Measurements from ENCODE around the gene SDK2.
A peak's percentile ranks its signal among the peaks of the same experiment; 100 is the strongest.
"Not testable (repeated sequence)": the region's sequence is repeated elsewhere in the genome, so short reads cannot be mapped to it uniquely, and the experiment has no call there.

The SDK2 gene

DNA sequence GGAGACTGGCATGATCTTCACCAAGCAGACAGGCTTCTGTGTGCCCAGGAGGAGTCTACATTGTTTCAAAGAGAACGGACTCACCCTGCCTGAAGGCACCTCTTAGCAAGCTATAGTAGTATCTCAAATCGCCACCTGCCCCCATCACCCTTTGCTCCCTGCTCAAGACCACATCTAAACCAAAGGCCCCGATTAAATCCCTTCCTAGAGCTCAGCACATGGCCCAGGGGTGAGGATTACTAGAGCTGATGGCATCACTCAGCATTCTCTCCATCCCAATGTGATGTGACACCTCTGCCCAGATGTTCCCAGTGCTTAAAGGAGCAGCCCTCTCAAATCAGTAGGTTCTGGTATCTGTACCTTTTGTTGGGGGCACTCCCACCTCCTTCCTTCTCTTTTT lies 324.5 kb downstream of the SDK2 start:
- H3K4me3 ChIP-seq (ENCODE audit: low read length) = no peak overlapping the region

DNA sequence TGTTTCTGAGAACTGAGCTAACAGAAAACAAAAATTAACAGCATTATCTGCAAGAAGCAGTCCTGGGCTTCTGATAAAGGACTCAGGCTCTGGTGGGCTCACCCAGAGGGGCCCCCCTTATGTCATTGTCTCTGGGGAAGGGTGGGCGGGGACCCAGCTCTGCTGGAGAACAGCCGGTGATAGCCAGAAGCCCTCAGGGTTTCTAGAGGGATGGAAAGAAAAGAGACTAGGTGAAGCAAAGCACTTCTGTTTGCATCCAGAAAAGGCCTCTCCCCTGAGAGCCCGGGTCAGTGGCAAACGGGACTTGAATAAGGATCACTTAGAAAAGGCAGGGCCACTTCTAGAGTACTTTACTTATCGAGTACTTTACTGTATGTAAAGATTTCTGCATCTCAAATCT lies 325.4 kb downstream of the SDK2 start:
- Histone ChIP-seq H3K27me3 (ENCODE audit: control insufficient read depth, insufficient read depth, low read length) (no peaks in the 10 kb centered on the region), H3K4me1 (ENCODE audit: control insufficient read depth, insufficient read depth, low read length) (peaks cover 5% of the 10 kb centered on the region), H3K9ac (ENCODE audit: low read length) (no peak overlapping the region), H3K27ac (ENCODE audit: low read depth, low read length) (no peak overlapping the region), H3K36me3 (ENCODE audit: control insufficient read depth, insufficient read depth, low read length) (no peaks in the 10 kb centered on the region), H3K4me3 (ENCODE audit: low read length) (no peak overlapping the region)

More for the DNA sequence above, 324.5 kb downstream of the SDK2 start:
- Histone ChIP-seq H3K27me3 (ENCODE audit: control insufficient read depth, insufficient read depth, low read length) (no peaks in the 10 kb centered on the region), H3K36me3 (ENCODE audit: control insufficient read depth, insufficient read depth, low read length) (no peaks in the 10 kb centered on the region), H3K27ac (ENCODE audit: low read depth, low read length) (no peak overlapping the region), H3K4me1 (ENCODE audit: control insufficient read depth, insufficient read depth, low read length) (peaks cover 5% of the 10 kb centered on the region), H3K9ac (ENCODE audit: low read length) (no peak overlapping the region)

DNA sequence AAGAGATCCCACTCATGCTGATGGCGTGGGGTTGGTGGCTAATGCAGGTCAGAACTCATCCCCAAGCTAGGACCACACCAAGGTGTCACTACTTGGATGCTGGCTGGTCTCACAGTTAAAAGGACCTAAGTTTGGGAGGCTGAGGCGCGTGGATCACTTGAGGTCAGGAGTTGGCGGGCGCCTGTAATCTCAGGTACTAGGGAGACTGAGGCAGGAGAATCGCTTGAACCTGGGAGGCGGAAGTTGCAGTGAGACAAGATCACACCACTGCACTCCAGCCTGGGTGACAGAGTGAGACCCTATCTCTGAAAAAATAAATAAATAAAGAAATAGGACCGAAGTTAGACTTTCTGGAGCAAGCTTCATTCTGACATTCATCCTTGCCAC lies 325.8 kb downstream of the SDK2 start:
- H3K27me3 ChIP-seq (ENCODE audit: control insufficient read depth, insufficient read depth, low read length) = no peaks in the 10 kb centered on the region
- no peak overlapping the region for H3K9ac ChIP-seq (ENCODE audit: low read length)
- H3K4me3 ChIP-seq (ENCODE audit: low read length) = no peak overlapping the region
- peaks cover 5% of the 10 kb centered on the region for H3K4me1 ChIP-seq (ENCODE audit: control insufficient read depth, insufficient read depth, low read length)
- no peak overlapping the region for H3K27ac ChIP-seq (ENCODE audit: low read depth, low read length)
- no peaks in the 10 kb centered on the region for H3K36me3 ChIP-seq (ENCODE audit: control insufficient read depth, insufficient read depth, low read length)

DNA sequence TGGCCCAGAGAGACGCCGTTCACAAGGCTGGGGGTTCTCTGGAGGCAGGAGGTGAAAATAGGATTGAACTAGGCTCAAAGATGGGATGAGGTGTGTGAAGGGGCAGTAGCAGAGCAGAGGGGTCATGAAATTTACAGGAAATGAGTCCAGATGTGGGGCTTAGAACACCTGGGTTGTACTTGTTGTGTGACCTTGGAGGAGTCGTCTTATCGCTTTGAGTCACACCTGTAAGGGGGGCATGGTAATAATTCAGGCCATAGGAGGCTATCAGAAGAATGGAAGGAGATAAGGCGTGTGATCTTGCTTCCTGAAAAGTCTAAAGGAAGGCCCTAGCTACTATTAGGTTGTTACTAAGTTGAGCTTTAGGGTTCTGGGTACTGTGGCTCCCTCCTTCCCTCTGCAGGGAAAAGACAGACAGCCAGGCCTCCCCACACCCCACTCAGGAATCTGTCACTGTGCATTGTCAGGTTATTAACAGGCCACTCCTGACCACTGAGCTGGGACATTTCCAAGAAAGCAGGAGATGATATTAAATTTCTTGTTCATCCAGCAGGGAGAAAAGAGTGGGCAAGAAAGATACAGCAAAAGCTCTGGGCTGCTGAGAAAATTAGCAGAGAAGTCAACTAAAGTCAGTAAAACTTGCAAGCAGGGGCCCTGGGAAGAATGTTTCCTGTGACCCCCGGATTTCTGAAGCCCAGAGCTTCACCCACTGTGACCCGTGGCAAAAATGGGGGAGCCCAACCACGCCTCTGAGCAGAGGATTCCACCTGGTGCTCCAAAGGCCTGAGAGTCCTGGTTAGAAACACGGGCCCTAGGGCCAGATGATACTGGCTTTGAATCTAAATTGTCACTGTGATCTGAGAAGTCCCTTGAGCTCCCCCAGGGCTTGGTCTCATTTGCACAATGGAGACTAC lies 326.5 kb downstream of the SDK2 start:
- H3K9ac ChIP-seq (ENCODE audit: low read length) = peak overlapping the region; percentile 10
- H3K4me3 ChIP-seq (ENCODE audit: low read length) = no peak overlapping the region
- H3K27ac ChIP-seq (ENCODE audit: low read depth, low read length) = no peak overlapping the region
- no peaks in the 10 kb centered on the region for H3K36me3 ChIP-seq (ENCODE audit: control insufficient read depth, insufficient read depth, low read length)
- H3K27me3 ChIP-seq (ENCODE audit: control insufficient read depth, insufficient read depth, low read length) = no peaks in the 10 kb centered on the region
- H3K4me1 ChIP-seq (ENCODE audit: control insufficient read depth, insufficient read depth, low read length) = peaks cover 5% of the 10 kb centered on the region

DNA sequence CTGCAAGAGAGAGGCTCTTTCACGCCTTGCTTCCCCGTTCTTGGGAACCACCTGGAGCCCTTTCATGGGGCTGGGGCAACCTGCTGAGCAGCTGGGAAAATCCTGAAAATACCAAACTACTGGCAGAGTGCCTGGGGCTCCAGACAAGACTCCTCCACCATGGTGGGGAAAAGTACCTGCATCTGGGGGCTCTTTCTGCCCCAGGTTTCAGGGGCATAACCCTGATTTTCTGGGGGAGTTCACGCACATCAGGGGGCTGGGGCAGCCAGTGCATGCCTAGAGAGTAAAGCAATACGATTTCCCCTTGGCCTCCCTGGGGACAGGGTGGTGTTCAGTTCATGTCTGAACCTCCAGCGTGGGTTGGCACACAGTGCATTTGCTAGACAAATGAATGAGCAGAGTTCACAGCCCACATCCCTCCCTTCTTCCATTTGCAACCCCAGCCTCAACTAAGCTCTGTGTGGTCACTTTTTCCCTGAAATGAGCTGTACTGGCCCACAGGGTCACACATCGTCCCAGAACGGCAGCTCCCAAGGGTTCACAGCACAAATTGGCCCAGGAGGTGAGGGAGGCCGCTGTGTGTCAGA lies 327.2 kb downstream of the SDK2 start:
- no peak overlapping the region for H3K27ac ChIP-seq (ENCODE audit: low read depth, low read length)
- H3K4me1 ChIP-seq (ENCODE audit: control insufficient read depth, insufficient read depth, low read length) = peaks cover 11% of the 10 kb centered on the region
- no peak overlapping the region for H3K4me3 ChIP-seq (ENCODE audit: low read length)
- no peak overlapping the region for H3K9ac ChIP-seq (ENCODE audit: low read length)
- H3K27me3 ChIP-seq (ENCODE audit: control insufficient read depth, insufficient read depth, low read length) = no peaks in the 10 kb centered on the region
- no peaks in the 10 kb centered on the region for H3K36me3 ChIP-seq (ENCODE audit: control insufficient read depth, insufficient read depth, low read length)

GRCh38 chr17:73315471-73315870 lies 328.8 kb downstream of the SDK2 start:
- Histone ChIP-seq H3K36me3 (ENCODE audit: control insufficient read depth, insufficient read depth, low read length) (no peaks in the 10 kb centered on the region), H3K4me1 (ENCODE audit: control insufficient read depth, insufficient read depth, low read length) (peaks cover 11% of the 10 kb centered on the region), H3K27ac (ENCODE audit: low read depth, low read length) (no peak overlapping the region), H3K4me3 (ENCODE audit: low read length) (no peak overlapping the region), H3K27me3 (ENCODE audit: control insufficient read depth, insufficient read depth, low read length) (no peaks in the 10 kb centered on the region), H3K9ac (ENCODE audit: low read length) (no peak overlapping the region)

DNA sequence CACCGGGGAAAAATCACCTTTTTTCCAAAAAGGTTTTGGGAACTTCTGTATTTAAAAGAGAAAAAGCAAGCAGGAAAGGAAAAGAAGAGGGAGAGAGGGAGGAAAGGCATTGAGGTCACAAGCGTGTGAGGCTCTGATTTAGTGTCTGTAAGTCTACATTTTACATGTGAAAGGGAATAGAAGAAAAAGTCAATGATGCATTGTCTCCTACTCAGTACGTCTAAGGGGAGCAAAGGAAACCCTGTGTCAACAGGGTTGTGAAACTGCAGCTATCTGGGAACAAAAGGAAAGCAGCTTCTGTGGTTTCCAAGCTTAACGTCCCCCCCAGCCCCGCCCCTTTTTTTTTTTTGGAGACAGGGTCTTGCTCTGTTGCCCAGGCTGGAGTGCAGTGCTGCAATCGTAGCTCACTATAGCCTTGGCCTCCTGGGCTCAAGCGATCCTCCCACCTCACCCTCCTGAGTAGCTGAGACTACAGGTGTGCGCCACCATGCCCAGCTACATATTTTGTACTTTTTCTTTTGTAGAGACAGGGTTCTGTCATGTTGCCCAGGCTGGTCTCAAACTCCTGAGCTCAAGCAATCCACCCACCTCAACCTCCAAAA lies 330.6 kb downstream of the SDK2 start:
- Histone ChIP-seq H3K36me3 (ENCODE audit: control insufficient read depth, insufficient read depth, low read length) (no peaks in the 10 kb centered on the region), H3K27me3 (ENCODE audit: control insufficient read depth, insufficient read depth, low read length) (no peaks in the 10 kb centered on the region), H3K9ac (ENCODE audit: low read length) (no peak overlapping the region), H3K4me3 (ENCODE audit: low read length) (no peak overlapping the region), H3K27ac (ENCODE audit: low read depth, low read length) (no peak overlapping the region), H3K4me1 (ENCODE audit: control insufficient read depth, insufficient read depth, low read length) (peaks cover 17% of the 10 kb centered on the region)

DNA sequence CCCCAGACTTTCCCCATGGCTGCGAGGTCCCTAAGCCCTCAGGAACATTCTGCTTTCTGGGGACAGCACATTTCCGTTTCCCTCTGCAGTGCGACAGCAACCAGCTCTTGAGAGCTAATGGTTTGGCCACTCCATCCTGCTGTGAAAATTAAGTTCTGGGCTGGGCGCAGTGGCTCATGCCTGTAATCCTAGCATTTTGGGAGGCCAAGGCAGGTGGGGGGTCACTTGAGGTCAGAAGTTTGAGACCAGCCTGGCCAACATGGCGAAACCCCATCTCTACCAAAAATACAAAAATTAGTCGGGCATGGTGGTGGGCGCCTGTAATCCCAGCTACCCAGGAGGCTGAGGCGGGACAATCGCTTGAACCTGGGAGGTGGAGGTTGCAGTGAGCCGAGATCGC lies 331.4 kb downstream of the SDK2 start:
- H3K9ac ChIP-seq (ENCODE audit: low read length); H3K36me3 ChIP-seq (ENCODE audit: control insufficient read depth, insufficient read depth, low read length); H3K27me3 ChIP-seq (ENCODE audit: control insufficient read depth, insufficient read depth, low read length): not testable (repeated sequence)
- Histone ChIP-seq H3K4me3 (ENCODE audit: low read length) (peak overlapping the region; percentile 61), H3K27ac (ENCODE audit: low read depth, low read length) (peak overlapping the region; percentile 100), H3K4me1 (ENCODE audit: control insufficient read depth, insufficient read depth, low read length) (peaks cover 23% of the 10 kb centered on the region)

DNA sequence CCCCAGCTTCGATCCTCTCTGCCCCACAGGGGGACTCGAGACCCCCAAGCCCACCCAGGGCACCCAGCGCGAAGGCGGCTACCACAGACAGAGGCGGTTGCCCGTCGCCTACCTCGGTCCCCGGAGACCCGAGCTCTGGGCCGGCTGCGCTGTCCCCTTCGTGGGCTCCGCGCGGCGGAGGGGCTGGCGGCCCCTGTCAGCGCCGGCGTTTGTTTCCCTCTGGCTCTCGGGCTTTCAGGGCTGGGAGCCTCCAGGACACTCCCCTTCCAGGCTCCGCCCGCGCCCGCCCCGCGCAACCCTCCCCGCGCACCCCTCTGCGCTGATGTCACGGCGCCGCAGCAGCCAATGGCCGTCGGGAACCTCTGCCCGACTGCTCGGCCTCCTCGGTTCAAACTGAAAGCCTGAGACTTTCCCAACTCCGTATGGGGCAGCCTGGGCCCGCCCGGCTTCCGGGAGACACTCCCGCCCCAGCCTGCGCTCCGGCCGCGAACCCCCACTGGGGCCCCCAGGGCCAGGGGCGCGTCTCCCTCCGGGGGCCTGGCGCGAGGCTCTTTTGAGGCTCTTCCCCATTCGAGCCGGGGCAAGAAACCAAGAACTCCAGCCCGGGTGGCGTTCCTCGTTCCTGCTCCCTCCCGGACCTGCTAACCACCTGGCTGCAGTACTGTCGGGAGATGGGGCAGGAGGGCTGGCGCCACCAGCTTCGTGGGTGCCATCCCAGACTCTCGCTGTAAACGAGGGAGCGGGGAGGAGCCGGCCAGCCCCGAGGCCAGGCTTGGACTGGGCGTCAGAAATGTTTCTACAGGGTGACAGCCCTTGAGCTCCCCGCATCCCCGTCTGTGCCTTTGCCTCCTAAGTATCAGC lies 332.2 kb downstream of the SDK2 start, which contains the start of gene CDC42EP4:
TSS of gene CDC42EP4 (minus strand) at position 221 of the 861 bp plus-strand sequence. CDS start 25,501 bp downstream, outside the sequence.
- H3K9ac ChIP-seq (ENCODE audit: low read length) = peak within 1 kb of the TSS; percentile 99
- no peaks in the 10 kb centered on the region for H3K27me3 ChIP-seq (ENCODE audit: control insufficient read depth, insufficient read depth, low read length)
- no peaks in the 10 kb centered on the region for H3K36me3 ChIP-seq (ENCODE audit: control insufficient read depth, insufficient read depth, low read length)
- H3K4me3 ChIP-seq (ENCODE audit: low read length) = peak within 1 kb of the TSS; percentile 99
- peak within 1 kb of the TSS; percentile 100 for H3K27ac ChIP-seq (ENCODE audit: low read depth, low read length)
- H3K4me1 ChIP-seq (ENCODE audit: control insufficient read depth, insufficient read depth, low read length) = peaks cover 21% of the 10 kb centered on the region

DNA sequence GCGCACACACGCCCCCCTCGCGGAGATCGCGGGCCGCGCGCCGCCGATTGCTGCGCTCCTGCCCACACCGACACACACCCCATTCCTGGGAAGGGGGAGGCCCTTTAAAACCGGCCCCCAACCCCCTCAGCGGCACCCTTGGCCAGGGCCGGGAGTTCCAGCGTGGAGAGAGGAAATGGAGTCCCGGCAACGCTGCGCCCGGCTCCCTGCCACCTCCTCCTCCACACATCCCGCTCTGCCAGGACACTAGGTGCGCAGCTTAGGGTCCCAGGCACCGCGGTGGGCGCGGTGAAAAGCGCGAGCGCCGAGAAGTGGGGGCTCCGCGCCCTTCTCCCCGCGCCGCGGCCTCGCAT lies 332.8 kb downstream of the SDK2 start:
- H3K36me3 ChIP-seq (ENCODE audit: control insufficient read depth, insufficient read depth, low read length) = no peaks in the 10 kb centered on the region
- peaks cover 27% of the 10 kb centered on the region for H3K4me1 ChIP-seq (ENCODE audit: control insufficient read depth, insufficient read depth, low read length)
- peak overlapping the region; percentile 99 for H3K4me3 ChIP-seq (ENCODE audit: low read length)
- H3K9ac ChIP-seq (ENCODE audit: low read length) = peak overlapping the region; percentile 99
- peak overlapping the region; percentile 100 for H3K27ac ChIP-seq (ENCODE audit: low read depth, low read length)
- H3K27me3 ChIP-seq (ENCODE audit: control insufficient read depth, insufficient read depth, low read length) = no peaks in the 10 kb centered on the region

- peaks cover 39% of the 10 kb centered on the region for H3K4me1 ChIP-seq (ENCODE audit: control insufficient read depth, insufficient read depth, low read length)
Observed at GRCh38 chr17:73309727-73310596, 334.3 kb downstream of the SDK2 start.

More at GRCh38 chr17:73309727-73310596, 334.3 kb downstream of the SDK2 start:
- no peaks in the 10 kb centered on the region for H3K27me3 ChIP-seq (ENCODE audit: control insufficient read depth, insufficient read depth, low read length)
- no peaks in the 10 kb centered on the region for H3K36me3 ChIP-seq (ENCODE audit: control insufficient read depth, insufficient read depth, low read length)
- H3K4me3 ChIP-seq (ENCODE audit: low read length) = peak overlapping the region; percentile 99
- H3K27ac ChIP-seq (ENCODE audit: low read depth, low read length) = peak overlapping the region; percentile 100
- peak overlapping the region; percentile 46 for H3K9ac ChIP-seq (ENCODE audit: low read length)

All from rectal smooth muscle tissue (tissue), 1 donor.